ENCODE results near the gene UNC119B.
A peak's percentile ranks its signal among the peaks of the same experiment; 100 is the strongest.

UNC119B gene

GRCh38 chr12:120737557-120738251 lies 27.4 kb downstream of the UNC119B start:
- in situ Hi-C loops (cut with HindIII; ENCODE audit: low sequenced_read_pairs): no loop called here
- no peak overlapping the region for H3K4me3 ChIP-seq (ENCODE audit: low read depth, low read length)
- no peak for DNase-seq (ENCODE audit: low read depth)
- TF ChIP-seq, protein P1, sequence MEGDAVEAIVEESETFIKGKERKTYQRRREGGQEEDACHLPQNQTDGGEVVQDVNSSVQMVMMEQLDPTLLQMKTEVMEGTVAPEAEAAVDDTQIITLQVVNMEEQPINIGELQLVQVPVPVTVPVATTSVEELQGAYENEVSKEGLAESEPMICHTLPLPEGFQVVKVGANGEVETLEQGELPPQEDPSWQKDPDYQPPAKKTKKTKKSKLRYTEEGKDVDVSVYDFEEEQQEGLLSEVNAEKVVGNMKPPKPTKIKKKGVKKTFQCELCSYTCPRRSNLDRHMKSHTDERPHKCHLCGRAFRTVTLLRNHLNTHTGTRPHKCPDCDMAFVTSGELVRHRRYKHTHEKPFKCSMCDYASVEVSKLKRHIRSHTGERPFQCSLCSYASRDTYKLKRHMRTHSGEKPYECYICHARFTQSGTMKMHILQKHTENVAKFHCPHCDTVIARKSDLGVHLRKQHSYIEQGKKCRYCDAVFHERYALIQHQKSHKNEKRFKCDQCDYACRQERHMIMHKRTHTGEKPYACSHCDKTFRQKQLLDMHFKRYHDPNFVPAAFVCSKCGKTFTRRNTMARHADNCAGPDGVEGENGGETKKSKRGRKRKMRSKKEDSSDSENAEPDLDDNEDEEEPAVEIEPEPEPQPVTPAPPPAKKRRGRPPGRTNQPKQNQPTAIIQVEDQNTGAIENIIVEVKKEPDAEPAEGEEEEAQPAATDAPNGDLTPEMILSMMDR (IDR thresholded peaks at IDR 0.05; ENCODE audit: low read depth, low read length, missing control alignments): peak; percentile 46

GRCh38 chr12:120738252-120739030 lies 28.2 kb downstream of the UNC119B start:
- TF ChIP-seq, protein P1 (IDR thresholded peaks at IDR 0.05; ENCODE audit: low read depth, low read length, missing control alignments): no peak
- H3K4me3 ChIP-seq (ENCODE audit: low read depth, low read length): no peak overlapping the region
- DNase-seq (ENCODE audit: low read depth): no peak
- in situ Hi-C loops (cut with HindIII; ENCODE audit: low sequenced_read_pairs): no loop called here

- H3K4me3 ChIP-seq (ENCODE audit: low read depth, low read length): no peak overlapping the region
- in situ Hi-C loops (cut with HindIII; ENCODE audit: low sequenced_read_pairs): no loop called here
- TF ChIP-seq, protein P1 (IDR thresholded peaks at IDR 0.05; ENCODE audit: low read depth, low read length, missing control alignments): no peak
- no peak for DNase-seq (ENCODE audit: low read depth)
Observed at GRCh38 chr12:120739031-120739762, 28.9 kb downstream of the UNC119B start.

DNA sequence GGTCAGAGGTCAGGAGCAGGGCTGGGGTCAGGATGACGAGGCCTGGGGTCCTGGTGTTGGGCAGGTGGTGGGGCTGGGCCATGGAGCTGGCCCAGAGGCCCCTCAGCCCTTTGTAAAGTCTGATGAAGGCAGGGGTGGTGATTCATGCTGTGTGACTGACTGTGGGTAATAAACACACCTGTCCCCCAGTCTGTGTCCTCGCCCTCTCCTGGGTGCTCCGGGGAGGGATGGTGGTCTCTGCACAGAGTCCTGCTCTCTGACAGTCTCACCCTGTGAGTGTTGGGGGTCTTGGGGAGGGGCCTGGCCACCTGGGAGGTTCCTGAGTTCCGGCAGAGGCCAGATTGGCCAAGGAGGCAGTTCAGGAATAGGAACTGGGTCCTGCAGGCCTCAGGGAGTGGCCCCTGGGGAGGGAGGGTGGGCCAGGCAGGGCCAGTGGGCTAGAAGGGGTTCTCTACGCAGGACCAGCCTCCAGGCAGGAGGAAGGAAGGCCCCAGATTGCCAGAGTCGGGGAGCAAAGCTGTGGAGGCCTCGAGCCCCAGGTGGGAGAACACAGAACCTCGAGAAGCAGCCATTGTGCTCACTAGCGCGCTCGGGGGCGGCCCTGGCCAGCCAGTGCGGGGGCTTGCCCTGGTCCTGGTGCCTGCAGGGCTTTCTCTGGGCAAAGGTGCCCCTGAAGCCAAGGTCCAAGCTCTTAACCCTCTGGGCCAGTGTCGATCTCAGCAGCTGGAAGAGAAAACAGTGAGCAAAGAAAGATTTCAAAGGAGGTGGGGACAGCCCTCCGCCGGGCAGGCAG lies 29.8 kb downstream of the UNC119B start:
- in situ Hi-C loops (cut with HindIII; ENCODE audit: low sequenced_read_pairs): no loop called here
- TF ChIP-seq, protein P1 (IDR thresholded peaks at IDR 0.05; ENCODE audit: low read depth, low read length, missing control alignments): no peak
- H3K4me3 ChIP-seq (ENCODE audit: low read depth, low read length): no peak overlapping the region
- no peak for DNase-seq (ENCODE audit: low read depth)

DNA sequence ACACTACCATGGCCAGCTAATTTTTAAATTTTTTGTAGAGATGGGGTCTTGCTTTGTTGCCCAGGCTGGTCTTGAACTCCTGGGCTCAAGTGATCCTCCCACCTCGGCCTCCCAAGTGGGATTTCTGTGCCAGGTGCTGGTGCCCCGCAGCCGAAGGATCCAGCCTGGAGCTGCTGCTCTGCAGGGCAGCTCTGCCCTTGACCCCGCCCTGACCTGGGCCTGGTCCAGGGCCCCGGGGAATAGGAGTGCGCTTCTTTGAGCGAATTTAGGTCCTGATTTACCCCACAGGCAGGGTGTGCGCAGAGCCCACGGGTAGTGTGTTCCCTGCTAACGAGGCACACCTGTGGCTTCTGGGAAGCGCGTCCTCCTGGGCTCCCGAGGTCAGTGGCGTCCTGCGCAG lies 30.6 kb downstream of the UNC119B start:
- in situ Hi-C loops (cut with HindIII; ENCODE audit: low sequenced_read_pairs): no loop called here
- no peak for DNase-seq (ENCODE audit: low read depth)
- TF ChIP-seq, protein P1 (IDR thresholded peaks at IDR 0.05; ENCODE audit: low read depth, low read length, missing control alignments): no peak

More for the DNA sequence above, 30.6 kb downstream of the UNC119B start:
- H3K4me3 ChIP-seq (ENCODE audit: low read depth, low read length): no peak overlapping the region
